Nephron (organoid): Measurements from ENCODE around the gene TNPO2.

Source experiments
- H3K27ac Mint-ChIP-seq, 3 experiments: 2 replicates each; pipeline ENCODE4 v1.8.0; 2020; ENCODE audit warnings: mixed read lengths in 3 of 3, mild to moderate bottlenecking in 2 of 3, moderate library complexity in 1 of 3
- H3K27me3 Mint-ChIP-seq: 2 replicates; pipeline ENCODE4 v1.8.0; 2021; ENCODE audit warnings: low read depth, mild to moderate bottlenecking, moderate library complexity, mixed read lengths
- H3K36me3 Mint-ChIP-seq: 2 replicates; pipeline ENCODE4 v1.8.0; 2020; ENCODE audit warnings: low read depth, mixed read lengths
- H3K4me1 Mint-ChIP-seq: 2 replicates; pipeline ENCODE4 v1.8.0; 2020; ENCODE audit warnings: mixed read lengths
- H3K4me3 Mint-ChIP-seq, 3 experiments: 2 replicates each; pipeline ENCODE4 v1.8.0; 2020; ENCODE audit warnings: mild to moderate bottlenecking in 3 of 3, mixed read lengths in 3 of 3, moderate library complexity in 2 of 3
- H3K9me3 Mint-ChIP-seq: 2 replicates; pipeline ENCODE4 v1.8.0; 2020; ENCODE audit warnings: mixed read lengths
- CTCF ChIP-seq, 3 experiments: fragments of 200-600 bp; sonication (generic); IDR thresholded peaks; one replicate each; pipeline ENCODE4 v1.5.0; 2021; ENCODE audit warnings: antibody characterized with exemption in 3 of 3; ENCODE audit not compliant: unreplicated experiment in 3 of 3

The TNPO2 gene

GRCh38 chr19:12756150-12756883 is 32.6 kb upstream of the TNPO2 start:
- Mint-ChIP-seq H3K9me3 (no peaks in the 10 kb centered on the region), H3K4me3 (peak overlapping the region; percentile 4 to 42 (median 27)), H3K4me1 (no peaks in the 10 kb centered on the region), H3K27ac (no peak overlapping the region), H3K36me3 (peaks cover 4% of the 10 kb centered on the region), H3K27me3 (peaks cover 24% of the 10 kb centered on the region)
- TF ChIP-seq CTCF (IDR thresholded peaks at IDR 0.05; ENCODE audit: unreplicated experiment in 3 of 3) = no peak

- H3K9me3 Mint-ChIP-seq = no peaks in the 10 kb centered on the region
- H3K36me3 Mint-ChIP-seq = no peaks in the 10 kb centered on the region
- H3K4me1 Mint-ChIP-seq = no peaks in the 10 kb centered on the region
- no peak for TF ChIP-seq CTCF (IDR thresholded peaks at IDR 0.05; ENCODE audit: unreplicated experiment in 3 of 3)
- peaks cover 41% of the 10 kb centered on the region for H3K27me3 Mint-ChIP-seq
- H3K27ac Mint-ChIP-seq = no peak overlapping the region
- H3K4me3 Mint-ChIP-seq = no peak overlapping the region
Observed at GRCh38 chr19:12754465-12755196, 30.9 kb upstream of the TNPO2 start.

GRCh38 chr19:12752056-12752781 is 28.5 kb upstream of the TNPO2 start:
- H3K4me3 Mint-ChIP-seq = no peak overlapping the region
- peaks cover 12% of the 10 kb centered on the region for H3K36me3 Mint-ChIP-seq

GRCh38 chr19:12751635-12752034 is 27.9 kb upstream of the TNPO2 start, which contains the start of gene BEST2:
TSS of gene BEST2 (plus strand) at chr19:12751791. CDS start at chr19:12752593, 802 bp downstream.
- Mint-ChIP-seq H3K36me3 (peaks cover 18% of the 10 kb centered on the region), H3K9me3 (peaks cover 4% of the 10 kb centered on the region), H3K4me3 (no peak within 1 kb of the TSS), H3K27me3 (peaks cover 54% of the 10 kb centered on the region), H3K27ac (no peak within 1 kb of the TSS), H3K4me1 (no peaks in the 10 kb centered on the region)
- no peak for TF ChIP-seq CTCF (IDR thresholded peaks at IDR 0.05; ENCODE audit: unreplicated experiment in 3 of 3)

More at GRCh38 chr19:12752056-12752781, 28.5 kb upstream of the TNPO2 start:
- Mint-ChIP-seq H3K27ac (no peak overlapping the region), H3K9me3 (peaks cover 4% of the 10 kb centered on the region), H3K4me1 (no peaks in the 10 kb centered on the region), H3K27me3 (peaks cover 54% of the 10 kb centered on the region)
- TF ChIP-seq CTCF (IDR thresholded peaks at IDR 0.05; ENCODE audit: unreplicated experiment in 3 of 3) = no peak

GRCh38 chr19:12750851-12751250 is 27.1 kb upstream of the TNPO2 start:
- TF ChIP-seq CTCF (IDR thresholded peaks at IDR 0.05; ENCODE audit: unreplicated experiment in 3 of 3) = no peak
- Mint-ChIP-seq H3K27ac (no peak overlapping the region), H3K27me3 (peaks cover 54% of the 10 kb centered on the region), H3K4me1 (no peaks in the 10 kb centered on the region), H3K4me3 (no peak overlapping the region), H3K36me3 (peaks cover 24% of the 10 kb centered on the region), H3K9me3 (peaks cover 4% of the 10 kb centered on the region)
